Measurements from ENCODE around the gene CHPT1.
"Not testable (repeated sequence)": the region's sequence is repeated elsewhere in the genome, so short reads cannot be mapped to it uniquely, and the experiment has no call there.

The CHPT1 gene

DNA sequence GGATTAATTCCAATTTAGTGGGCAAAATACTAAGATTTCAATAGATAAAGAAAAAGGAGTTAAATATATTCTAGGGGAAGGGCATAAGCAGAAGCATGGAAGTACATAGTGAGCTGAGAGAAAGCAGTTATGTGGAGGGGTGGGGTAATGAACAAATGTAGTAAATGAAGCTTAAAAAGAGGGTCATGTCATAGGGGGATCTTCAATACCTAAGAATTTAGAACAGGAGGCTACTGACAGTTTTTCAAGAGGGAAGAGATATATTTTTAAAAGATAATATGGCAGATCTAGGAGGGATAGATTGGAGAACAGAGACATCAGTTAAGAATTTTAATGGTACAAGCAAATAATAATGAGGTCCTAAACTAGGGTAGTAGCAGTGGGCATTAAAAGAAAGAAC lies 32.4 kb downstream of the CHPT1 start:
- DNase-seq = no peak

DNA sequence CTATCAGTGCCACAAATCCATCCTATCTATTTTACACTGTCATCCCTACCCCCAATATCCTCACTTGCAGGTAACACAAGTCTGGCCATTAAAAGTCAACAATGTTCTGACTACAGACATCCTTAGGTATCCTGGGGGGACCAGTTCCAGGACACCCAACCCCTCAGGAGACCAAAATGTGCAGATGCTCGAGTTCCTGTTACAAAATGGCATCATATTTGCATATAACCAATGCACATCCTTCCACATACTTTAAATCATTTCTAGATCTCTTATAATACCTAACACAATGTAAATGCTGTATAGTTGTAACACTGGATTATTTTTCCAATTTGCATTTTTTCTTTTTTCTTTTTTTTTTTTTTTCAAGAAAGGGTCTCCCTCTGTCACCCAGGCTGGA lies 34.9 kb downstream of the CHPT1 start:
- no peak for DNase-seq

DNA sequence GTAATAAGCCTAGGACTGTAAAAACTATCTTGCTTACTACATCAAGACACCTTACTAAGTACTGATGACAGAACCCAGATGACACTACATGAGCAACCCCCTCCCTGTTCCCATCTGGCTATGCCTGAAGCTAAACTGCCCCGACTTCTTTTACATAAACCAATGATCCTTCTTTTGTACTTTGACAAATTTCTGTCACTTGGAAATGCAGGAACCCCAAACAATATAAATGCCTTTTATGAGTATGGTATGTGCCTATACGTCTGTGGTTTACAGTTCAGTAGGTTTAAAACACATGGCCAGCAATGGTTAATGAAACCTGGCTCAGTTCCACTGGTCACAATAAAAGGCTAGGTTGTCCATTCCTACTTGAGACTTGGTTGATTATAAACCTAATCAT lies 35.7 kb downstream of the CHPT1 start:
- DNase-seq = no peak

DNA sequence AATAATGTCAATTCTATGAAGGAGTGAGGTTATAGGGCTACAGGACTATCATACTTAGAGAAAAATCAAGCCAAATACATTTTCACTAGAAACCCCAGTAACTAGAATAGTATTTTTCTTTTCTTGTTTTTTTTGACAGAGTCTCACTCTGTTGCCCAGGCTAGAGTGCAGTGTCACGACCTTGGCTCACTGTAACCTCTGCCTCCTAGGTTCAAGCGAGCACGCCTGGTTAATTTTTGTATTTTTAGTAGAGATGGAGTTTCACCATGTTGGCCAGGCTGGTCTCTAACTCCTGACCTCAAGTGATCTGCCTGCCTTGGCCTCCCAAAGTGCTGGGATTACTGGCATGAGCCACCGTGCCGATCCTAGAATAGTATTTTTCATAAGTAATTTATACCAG lies 37.0 kb downstream of the CHPT1 start:
- not testable (repeated sequence) for DNase-seq

DNA sequence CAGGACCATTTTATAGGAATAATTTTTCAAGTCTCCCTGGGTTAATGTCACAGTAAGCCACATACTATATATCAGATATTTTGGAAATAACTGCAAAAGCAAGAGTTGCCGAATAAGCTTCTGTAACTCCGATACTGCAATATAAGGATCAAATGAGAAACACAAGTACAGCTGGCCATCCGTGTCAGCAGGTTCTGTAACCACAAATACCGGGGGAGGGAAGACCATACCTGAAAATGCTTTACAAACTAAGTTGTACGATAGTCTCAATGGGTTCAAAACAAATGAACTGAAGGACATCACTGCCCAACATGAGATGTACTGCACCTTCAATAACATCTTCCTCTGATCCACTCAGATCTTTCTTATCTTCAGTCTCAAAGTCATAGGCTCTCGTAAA lies 40.0 kb downstream of the CHPT1 start:
- DNase-seq = no peak

DNA sequence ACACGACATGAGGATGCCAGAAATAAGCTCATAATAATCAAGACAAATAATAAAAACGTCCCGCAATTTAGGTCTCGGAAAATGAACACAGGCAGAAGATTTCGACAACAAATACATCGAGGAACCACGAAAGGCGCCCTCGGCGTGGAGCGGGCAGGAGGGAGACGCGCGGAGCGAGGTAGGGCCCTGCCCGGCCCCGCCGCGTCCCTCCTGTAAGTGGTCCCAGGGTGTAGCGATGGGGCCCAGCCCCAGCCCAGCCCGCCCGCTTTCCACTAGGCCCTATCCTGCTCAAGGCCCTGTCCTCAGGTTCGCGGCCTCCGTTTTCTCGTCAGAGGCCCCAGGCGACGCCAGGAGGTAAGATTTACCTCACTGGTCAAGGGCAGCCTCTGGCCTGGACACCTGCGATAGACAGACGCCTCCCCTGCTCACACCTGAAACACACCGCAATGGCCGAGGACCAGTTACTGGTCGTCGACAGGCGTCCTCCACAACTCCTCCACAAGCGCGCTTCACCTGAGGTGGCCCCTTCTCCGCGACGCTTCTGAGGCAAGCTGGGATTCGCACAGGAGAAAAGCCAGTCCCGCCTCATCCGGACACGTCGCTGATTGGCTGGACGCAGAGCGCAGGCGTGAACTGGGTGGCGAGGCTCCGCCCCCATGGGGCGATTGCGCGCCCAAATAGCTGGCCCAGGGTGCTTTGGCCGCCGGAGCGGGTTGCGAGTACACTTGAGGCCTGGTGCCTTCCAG lies 41.7 kb downstream of the CHPT1 start, which contains the start of gene SYCP3:
Gene SYCP3 (minus strand): TSS at position 543 of the 746 bp plus-strand sequence. CDS start 1,527 bp downstream, outside the sequence.
- no peak for DNase-seq

DNA sequence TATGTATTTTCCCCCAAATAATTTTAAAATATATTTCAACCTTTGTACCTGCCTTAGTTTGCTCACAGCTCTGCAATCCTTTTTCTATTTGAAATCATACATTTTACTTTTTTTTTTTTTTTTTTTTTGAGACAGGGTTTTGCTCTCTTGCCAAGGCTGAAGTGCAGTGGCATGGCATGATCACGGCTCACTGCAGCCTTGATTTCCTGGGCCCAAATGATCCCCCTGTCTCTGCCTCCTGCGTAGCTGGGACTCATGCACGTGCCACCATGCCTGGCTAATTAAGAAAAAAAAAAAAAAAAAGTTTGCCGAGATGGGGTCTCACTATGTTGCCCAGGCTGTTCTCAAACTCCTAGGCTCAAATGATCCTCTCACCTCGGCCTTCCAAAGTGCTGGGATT lies 43.1 kb downstream of the CHPT1 start:
- no peak for DNase-seq

DNA sequence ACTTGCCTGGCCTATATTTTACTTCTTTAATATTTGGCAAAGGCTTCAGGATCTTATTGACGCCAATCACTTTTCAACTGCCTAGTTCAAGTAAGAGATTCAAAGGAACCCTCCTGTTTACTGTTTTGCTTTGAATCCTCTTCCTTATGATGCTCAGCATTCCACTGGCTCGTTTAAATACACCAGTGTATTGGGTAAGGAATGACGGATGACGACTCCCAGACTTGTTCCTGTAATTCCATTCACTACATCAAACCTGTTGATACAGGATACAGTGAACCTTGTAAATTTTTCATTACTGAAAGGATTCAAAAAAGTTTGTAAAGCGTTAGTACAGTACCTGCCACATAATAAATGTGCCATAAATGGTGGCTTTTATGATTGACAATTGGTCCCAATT lies 43.5 kb downstream of the CHPT1 start:
- no peak for DNase-seq

DNA sequence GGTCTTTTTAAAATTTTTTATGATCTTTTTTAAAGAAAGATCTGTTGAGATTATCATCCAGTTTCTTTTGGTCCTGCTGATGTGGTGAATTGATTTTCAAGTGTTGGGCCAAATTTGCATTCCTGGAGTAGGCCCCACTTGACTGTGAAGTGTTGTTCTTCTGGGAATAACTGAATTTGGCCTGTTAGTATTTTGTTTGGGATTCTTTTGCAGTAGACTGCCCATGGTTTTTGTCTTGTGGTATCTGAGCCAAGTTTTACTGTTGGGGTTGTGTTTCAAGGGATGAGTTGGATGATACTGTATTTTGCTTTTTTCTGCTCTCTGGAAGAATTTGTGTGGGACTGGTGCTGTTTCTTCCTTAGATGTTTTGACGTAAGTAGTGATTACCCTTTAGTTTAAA lies 45.8 kb downstream of the CHPT1 start:
- no peak for DNase-seq

DNA sequence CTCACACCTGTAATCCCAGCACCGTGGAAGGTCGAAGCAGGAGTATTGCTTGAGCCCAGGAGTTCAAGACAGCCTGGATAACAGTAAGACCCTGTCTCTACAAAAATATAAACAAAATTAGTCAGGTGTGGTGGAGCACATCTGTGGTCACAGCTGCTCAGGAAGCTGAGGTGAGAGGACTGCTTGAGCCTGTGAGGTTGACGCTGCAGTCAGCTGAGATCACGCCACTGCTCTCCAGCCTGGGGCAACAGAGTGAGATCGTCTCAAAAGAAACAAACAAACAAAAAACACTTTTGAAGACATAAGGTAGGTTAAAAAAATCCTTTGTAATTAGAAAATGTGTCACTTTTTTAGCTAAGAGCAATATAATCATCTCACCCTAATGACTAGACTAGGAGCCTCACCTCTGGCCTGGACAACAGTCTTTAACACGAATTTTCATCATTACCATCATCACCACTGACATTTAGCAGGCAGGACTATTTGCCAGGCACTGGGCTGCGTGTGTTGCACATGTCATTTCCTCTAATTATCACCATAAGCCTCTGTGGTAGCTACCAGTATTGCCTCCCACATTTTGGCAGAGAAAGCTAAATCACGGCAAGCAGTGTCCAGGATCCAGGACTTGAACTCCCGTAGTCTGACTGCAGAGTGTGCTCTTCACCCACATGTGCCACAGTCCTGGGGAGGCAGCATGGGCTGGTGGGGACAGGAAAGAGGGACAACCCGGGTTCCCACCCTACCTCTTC lies 46.5 kb downstream of the CHPT1 start:
- DNase-seq = no peak

DNA sequence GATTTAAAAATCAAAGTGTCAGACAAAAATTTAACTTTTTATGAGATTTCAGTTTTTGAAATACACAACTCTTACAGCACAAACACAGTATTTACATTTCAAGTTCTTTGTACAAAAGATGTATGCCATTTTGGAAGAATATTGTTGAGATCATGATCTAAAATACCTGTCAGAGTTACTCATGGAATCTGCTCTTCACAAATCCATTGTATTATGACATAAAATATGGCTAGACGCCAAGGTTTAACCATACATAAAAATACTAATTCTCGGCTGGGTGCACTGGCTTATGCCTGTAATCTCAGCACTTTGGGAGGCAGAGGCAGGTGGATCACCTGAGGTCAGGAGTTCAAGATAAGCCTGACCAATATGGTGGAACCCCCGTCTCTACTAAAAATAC lies 48.0 kb downstream of the CHPT1 start:
- DNase-seq = no peak

DNA sequence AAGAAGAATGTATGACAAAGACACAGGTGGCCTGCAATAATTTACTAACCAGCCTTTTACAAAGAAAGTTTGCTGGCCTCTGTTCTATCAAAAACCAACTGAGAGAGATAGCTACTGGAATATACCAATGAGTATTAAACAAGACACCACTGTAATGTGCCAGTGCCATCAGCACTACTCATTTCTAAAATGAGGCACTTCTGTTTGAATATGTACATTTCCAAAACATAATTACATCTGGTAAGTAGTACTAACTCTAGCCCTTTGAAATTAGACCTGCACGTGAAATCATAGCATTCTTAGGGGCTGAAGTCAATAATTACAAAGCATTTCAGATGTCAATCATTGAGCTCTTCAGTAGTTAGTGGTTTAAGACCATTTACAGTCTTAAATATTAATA lies 48.8 kb downstream of the CHPT1 start:
- no peak for DNase-seq

DNA sequence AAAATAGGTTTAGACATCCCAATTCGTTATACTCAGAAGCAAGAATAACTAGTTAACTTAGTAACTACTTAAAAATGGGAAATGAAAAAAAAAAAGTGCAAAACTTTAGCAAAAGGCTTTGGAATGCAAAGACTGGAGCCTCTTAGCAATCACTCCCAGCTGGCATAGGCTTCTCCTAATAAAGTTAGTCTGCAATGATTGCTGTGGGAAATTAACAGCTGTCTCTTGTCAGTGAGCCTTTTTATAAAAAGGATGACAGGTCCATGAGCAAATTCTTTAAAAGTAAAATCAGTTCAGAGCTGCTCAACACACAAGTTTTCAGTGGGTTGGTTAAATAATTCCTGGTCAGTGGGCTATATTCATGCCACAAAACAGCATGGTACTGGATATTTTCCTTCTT lies 49.2 kb downstream of the CHPT1 start:
- no peak for DNase-seq

DNA sequence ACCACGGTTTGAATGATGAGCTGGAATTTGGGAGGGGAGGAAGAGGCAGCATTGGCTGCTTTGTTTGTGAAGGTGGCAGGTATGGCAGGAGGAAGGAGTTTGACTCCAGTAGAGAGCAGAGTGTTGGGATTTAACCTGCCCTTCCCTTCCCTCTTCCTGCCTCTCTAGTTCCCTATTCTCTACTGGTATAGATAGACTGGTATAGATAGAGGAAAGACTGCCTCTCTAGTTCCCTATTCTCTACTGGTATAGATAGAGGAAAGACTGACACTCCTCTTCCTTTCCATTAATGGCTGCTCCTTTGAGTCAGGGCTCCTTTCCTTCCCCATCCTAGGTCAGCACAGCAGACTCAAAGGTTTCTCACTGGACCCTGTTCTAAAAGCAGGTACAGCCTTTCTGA lies 50.3 kb downstream of the CHPT1 start:
- DNase-seq = no peak

DNA sequence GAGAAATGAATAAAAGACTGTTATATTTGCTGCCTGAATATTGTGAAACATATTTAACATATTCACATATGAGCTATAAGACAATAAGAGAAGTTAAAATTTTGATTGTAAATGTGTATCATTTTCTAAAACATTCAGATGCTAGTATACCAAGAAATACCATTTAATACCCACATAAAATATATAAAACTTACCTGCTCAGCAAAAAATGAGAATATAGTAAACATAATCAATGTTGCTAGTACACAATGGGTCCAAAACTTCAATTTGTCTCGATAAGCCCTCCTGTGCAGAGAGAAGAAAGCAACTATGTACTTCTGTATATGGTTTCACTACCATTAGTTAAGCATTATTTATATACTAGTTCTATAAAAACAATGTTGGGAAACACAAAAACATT lies 51.5 kb downstream of the CHPT1 start:
- no peak for DNase-seq

DNA sequence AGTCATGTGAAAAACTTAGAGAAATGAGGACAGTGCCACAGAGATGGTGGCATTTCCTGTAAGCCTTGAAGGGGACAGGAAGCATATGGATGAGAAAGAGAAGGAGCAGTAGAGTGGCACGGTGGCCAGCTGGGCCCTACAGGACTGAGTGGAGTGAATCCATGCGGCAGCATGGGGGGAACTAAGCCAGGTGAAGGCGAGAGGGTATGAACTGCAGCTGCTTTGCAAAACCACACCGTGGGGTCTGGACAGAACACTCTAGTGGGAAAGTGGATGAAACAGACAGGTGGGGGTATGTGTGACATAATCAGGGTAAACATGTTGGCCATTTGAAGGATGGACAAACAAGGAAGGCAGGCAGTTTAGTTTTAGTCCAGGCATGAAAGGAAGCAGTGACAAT lies 52.2 kb downstream of the CHPT1 start:
- no peak for DNase-seq

DNA sequence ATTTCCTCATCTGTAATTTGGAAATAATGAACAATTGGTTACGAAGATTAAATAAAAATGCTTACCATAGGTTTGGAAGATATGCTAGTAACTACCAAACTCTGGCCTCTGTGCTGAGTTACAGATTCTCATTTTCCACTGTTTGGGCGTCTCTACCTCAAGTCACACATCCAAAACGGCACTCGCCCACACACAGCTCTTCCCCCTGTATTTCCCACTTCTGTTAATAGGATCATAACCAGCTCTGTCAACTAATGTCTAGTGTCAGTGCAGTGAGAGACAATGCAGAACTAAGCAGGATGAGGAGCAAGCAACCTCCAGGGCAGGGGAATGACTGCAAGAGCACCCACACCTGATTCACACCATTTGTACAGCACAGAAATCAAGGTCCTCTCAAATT lies 52.7 kb downstream of the CHPT1 start:
- no peak for DNase-seq

DNA sequence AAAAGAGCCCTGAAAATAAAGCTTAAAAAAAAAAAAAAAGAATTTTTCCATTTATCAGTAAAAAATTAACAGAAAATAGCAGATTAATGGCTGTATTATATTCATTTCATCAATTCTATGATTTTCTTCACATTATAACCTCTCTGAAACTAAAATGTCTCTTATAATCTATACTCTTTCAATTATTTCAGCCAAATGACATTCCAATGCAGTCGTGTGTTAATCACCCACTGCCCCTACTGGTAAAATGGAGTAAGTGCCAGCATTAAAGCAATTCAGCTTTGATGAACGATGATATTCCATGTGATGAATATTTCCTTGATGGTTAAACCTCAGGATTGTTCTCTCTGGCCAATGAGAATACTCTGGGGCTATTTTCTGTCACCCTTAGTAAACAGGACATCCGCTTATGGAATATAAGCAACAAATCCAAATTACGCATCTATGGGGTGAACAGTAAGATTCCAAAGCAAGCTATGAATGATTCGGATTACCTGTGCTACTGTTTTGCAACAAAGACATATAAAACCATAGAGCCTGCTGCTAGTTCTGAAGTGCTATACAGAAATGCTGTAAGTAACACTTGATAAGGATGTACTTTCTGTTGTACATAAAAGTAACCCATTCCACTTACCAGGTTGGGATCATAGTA lies 62.1 kb downstream of the CHPT1 start:
- DNase-seq = no peak

DNA sequence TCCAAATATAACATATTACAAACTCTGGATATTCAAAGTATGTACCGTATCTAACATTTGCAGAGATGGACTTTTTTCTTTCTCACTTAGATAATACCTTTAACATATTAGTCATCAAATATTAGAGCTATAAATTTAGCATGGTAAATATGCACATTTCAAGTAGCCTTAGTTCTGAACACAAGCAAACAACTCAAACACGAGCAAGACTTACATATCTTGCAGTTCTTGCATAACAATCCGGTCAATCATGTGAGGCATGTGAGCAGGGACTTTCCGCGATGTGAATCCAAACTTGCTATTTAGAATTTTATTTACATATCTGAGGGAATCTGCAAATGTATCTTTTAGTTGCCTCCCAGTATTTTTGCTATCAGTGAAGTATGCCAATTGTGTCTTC lies 63.9 kb downstream of the CHPT1 start:
- no peak for DNase-seq

DNA sequence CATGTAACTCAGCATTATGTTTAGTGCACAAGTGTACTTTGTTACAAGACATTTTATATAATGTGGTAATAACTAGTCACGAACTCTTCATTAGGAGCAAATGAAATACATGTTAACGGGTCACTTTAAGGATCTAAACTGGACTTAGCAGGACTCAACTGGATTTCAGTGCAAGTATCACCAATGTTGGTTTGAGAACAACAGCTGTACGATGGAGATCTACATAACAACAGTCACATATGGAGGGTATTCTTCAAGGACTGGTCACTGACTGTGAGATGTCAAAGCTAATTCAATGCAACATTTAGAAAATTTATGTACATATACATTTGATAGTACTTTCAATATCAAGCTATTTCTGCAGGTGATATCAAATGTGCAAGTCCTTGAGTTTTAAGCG lies 64.3 kb downstream of the CHPT1 start:
- no peak for DNase-seq

DNA sequence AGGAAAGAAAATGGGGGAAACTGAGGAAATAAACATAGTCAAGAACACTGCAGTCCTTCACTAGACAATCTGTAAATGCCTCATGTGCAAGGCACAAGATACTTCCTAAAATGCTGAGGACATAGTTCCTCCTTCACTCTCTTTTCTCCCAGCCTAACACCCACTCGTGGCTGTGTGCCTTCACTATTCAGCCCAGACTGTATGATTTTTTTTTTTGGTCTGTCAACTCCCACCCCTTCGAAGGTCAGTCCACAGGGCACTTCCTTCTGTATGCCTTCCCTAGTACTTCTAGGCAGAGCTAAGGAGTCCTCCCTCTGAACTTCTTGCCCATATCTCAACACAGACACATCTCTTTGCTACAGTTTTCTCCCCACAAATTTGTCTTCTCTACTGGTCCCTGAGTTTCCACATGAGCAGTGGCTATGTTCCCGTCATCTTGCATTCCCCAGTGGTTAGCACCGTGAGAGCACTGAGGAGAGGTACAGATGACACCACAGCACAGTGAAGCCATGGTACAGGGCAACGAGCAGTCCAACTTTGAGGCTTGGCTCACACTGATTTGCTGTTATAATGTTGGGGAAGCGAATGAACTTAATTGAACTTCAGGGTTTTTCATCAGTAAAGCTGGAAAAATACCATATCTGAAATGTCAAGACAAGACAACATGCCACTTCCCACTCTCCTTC lies 65.9 kb downstream of the CHPT1 start:
- DNase-seq = no peak

DNA sequence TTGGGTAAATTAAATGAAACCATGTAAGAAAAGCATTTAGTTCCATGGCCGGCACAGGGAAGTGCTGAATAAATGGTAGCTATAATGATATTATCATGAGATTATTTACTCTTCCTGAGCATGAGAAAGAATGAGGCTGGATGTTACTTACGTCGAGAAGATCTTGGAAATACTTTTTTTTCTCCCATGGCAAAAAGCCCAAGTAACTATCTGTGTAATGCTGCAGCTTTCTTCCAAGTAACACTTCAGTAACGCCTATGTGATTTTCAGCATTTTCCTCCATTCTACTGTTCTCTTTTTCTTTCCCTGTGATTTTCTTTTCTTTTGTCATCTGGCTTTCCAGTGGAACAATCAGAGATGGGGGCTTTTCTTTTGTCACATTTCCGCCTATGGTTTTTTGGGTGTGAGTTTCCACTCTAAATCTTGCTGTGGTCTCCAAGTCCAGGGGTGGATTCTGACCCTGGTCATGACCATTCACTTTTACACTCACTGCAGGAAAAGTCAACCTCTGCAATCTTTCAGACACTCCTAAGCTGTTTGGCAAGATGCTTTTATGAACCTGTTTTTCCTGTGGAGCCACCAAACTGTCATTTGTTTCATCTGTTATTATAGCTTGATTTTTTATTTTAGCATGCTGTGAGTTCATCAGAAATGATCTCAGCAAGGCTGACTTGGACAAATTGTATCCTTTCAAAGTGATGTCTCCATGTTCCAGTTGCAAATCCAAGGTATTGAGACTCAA lies 66.8 kb downstream of the CHPT1 start:
- DNase-seq = no peak

DNA sequence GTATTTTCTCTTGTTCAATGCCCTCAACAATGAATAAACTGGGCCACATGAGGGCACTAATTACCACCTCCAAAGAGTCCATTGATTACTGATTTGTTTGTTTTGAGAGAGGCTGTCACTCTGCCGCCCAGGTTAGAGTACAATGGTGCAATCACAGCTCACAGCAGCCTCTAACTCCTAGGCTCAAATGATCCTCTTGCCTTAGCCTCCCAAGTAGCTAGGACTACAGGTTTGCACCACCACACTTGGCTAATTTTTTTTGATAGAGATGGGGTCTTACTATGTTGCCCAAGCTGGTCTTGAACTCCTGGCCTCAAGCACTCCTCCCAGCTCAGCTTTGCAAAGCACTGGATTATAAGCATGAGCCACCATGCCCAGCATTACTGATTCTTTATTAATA lies 70.1 kb downstream of the CHPT1 start:
- DNase-seq = no peak

All from cerebellar nuclear complex (tissue), 1 donor.